GM19240 (cell line): ENCODE results near the gene UBE2Z.

Source experiments
- DNase-seq: peaks from one replicate; pipeline ENCODE4 v3.0.0; 2011; ENCODE audit warnings: low spot score; ENCODE audit not compliant: insufficient read length

UBE2Z gene

GRCh38 chr17:48954300-48954755 lies 46.1 kb downstream of the UBE2Z start:
- DNase-seq, result no peak

- DNase-seq, result no peak
These were observed 52.8 kb downstream of the UBE2Z start for GRCh38 chr17:48960834-48961515.

GRCh38 chr17:48961516-48962233 lies 53.5 kb downstream of the UBE2Z start:
- no peak for DNase-seq

- no peak for DNase-seq
These were observed 62.0 kb downstream of the UBE2Z start for GRCh38 chr17:48970224-48970623.

GRCh38 chr17:48970865-48971687 lies 62.9 kb downstream of the UBE2Z start:
- DNase-seq, result no peak

- no peak for DNase-seq
These were observed 64.5 kb downstream of the UBE2Z start for GRCh38 chr17:48972749-48973097.

GRCh38 chr17:48973806-48974205 lies 65.6 kb downstream of the UBE2Z start:
- DNase-seq, result no peak
